Stimulated activated CD4-positive, alpha-beta T cell treated with anti-CD3 and anti-CD28 coated beads, TNF-alpha, amount 100 ng/mL, for 4 hours (primary cell): ENCODE results near the gene EPHA4.

Experiments
- DNase-seq, 3 experiments: peaks; one replicate each; pipeline ENCODE4 v3.0.0-alpha.2; 2020; ENCODE audit warnings: low read depth in 3 of 3

The EPHA4 gene

DNA sequence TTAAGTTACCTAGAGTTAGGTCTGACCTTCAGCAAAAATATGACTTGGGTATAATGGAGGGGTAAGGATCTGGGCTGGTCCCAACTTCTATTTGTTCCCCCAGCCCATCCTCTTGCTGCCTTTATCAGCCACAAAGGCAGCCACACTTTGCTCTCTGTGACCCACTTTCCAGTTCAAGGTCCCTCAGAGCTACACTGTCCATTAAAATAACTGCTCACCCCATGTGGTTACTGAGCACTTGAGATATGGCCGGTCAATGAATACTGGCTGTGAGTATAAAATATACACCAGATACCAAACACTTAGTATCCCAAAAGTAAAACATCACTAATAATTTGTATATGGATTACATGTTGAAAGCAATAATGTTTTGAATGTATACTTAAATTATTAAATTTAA is 67.2 kb downstream of the EPHA4 start:
- DNase-seq = no peak

DNA sequence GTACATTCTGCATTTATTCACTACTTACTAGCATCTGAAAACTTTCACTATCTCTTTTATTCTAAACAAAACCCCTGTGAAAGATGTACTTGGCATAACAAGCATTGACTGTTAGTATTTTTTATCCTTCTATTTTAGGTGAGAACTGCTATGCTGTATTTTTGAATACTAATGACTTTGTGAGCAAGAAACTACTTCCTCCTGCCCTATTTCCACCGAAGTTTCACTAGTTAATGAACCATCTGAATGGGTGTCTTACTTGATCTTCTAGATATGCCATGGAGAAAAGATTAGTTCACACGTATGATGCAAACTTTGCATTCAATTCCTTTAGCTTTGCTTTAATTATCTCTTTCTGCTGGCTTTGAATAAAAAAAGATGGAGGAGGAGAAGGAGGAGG is 68.1 kb downstream of the EPHA4 start:
- no peak for DNase-seq

DNA sequence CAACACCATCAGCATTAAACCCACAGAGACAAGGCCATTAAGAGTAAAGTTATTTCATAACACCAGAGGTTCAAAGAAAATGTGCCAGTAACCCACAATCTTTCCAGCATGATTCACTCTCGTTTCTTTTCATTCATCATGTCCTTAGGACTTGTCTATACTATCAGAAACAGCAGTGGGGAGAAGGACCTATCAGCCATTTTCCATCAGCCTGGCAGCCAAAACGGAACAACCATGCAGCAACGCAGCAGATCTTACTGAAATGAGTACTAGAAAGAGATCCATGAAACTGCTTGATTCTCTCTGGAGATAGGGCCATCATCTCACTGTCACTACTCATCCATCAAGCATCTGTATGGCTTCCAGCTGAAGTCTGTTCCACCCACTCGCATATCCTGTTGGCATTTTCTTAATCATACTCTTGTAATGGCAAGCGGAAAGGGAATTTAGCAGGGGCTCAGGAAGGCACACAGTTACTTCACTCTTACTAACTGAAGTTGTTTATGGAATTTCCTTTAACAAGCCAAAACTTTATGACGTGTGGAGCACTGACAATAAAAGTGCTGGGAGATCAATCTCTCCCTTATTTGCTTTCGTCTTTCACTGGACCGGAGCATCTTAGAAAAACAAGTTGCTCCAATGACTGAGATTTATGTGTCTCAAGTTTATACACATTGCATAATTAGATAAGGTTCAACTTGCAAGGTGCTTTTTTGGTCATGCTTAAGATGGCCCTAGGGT is 69.7 kb downstream of the EPHA4 start:
- DNase-seq = no peak

DNA sequence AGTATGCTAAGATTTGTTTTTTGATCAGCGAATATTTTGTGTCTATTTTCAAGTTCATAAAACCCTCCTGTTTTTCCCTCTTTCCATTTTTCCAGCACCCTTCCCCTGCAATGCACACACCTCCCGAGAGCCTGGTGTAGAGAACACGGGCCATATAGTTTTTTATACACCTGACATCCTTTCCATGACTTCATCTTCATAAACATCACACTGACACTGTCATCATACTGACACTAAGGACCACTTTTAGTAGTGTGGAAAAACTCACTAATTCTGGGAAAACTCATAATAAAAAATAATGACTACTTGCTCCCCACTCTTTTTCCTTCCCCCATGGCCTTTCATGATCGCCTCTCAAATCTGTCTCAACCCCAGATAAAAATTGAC is 70.2 kb downstream of the EPHA4 start:
- no peak for DNase-seq

DNA sequence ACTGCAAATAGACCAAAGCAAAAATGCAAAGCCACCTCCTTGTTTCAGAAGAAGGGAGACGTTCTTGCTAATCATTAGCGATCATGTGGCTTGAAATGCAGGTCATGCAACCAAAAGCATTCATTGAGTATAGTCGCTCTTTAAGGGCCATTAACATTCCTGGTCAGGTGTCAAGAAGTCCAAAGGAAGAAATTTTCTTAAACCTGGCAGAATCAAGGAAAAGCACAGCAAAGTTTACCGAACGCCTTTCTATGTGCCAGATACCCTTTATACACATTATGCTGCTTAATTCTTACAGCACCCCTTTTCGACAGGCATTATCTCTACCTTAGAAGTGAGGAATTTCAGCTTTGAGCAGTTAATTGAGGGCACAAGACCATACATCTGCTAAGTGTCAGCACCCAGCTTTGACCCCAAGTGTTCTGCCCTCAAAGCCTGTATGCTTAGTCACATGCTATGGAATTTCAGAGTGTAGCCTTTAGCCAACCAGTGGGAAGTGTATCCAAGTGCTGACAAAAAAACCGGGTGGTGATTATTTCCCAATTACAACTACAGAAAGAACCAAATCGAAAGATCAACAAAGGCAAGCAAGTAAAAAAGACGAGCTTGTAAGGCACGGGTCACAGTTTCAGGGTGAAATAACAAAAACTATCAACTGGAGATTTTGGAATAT is 70.8 kb downstream of the EPHA4 start:
- no peak for DNase-seq

DNA sequence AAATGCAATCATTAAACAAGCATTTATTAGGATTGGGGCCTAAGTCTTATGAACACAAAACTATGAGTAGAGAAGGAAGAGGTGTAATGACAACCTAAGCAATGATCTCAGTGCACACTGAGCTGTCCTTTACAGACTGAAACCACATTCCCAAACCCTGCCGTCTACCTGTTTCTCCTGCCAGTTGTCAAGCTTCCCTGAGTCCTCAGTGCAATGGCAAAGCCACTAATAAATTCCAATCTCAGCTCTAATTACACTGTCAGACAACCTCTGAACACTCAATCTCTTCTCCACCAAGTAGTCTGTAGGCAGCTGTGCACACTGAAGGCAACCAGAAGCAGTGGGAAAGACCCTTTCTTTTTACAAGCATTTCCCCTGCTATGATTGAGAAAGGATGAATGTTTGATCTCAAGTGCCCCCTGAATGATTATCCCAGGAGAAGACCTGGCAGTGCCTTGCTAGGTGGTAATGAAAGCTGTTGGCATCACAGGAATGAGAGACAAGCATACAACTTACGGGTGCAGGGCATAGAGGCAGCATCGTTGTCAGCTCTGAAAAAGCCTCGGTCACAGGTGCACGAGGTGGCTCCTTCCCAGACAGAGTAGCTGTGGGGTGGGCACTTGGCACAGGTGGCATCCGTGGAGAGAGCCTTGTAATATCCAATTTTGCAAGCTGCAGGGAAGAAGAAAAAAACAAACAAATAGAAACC is 71.4 kb downstream of the EPHA4 start:
- DNase-seq = no peak

- DNase-seq = no peak
These were observed 76.4 kb downstream of the EPHA4 start for GRCh38 chr2:221495731-221496130.

DNA sequence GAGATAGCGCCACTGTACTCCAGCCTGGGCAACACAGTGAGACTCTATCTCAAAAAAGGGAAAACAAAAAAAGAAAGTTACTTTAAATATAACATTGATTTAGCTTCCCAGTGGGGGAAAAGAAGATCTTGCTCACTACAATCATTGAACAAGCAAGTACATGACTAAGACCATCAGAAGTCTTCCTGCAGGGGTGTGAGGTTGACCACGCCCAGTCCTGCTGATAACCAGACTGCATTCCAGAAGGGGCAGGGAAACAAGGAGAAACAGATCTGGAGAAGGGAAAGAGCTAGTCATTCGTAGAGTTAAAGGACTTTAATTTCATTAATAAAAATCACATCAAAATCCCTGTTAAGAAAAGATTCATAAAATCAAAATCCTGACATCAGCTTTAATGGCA is 77.5 kb downstream of the EPHA4 start:
- DNase-seq = no peak

GRCh38 chr2:221493391-221493790 is 78.7 kb downstream of the EPHA4 start:
- DNase-seq = no peak

GRCh38 chr2:221492636-221493035 is 79.5 kb downstream of the EPHA4 start:
- no peak for DNase-seq

DNA sequence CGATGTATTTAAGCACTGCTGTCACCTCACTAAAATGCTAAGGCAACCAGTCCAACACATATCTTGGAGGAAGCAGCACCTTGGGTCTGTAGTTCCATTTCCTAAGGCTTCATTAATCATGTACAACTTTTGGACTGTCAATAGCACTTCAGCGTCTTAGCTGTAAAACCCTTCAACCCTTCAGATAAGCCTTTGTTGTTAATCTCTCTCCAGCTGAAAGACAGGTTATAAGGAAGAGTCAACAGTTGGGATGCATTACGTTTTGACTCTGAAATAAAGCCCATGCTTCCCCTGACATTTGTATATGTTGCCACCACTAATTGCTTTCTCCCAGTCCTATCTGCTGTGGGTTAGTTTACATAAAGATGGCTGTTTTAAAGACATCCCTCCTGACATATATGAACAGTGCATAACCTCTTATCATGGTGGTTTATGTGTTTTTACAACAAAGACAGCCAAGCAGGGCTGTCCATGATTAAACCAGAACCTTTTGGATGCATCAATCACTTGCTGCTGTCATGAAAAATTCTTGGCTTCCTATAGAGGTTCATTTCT is 81.5 kb downstream of the EPHA4 start:
- DNase-seq = no peak

DNA sequence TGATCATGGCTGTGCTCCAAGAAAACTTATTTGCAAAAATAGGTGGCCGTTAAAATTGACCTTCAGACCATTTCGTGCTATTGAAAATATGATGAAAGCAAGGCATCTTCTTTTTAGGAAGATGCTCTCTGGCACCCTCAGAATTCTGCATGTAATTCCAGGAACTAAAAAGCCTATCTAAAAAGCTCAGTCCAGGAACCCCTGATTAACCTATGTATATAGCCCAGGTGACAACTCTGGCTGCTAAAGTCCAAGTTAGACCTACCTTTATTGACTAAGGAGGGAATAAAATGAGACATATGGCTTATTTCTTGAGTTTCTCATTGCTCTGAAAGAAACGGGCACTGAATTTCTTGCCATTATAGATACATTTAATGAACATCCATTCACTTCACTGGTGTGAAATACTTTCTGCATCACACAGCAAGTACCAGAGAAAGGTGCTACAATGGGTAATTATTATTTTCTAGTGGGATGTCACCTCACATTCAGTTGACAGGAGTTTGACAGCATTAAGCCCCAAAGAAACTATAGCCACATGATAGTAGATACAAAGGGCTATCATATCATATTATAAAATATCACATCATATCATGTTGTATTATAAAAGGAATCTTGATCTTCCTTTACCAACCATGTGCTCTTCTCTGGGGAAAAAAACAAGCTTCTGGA is 83.8 kb downstream of the EPHA4 start:
- no peak for DNase-seq

DNA sequence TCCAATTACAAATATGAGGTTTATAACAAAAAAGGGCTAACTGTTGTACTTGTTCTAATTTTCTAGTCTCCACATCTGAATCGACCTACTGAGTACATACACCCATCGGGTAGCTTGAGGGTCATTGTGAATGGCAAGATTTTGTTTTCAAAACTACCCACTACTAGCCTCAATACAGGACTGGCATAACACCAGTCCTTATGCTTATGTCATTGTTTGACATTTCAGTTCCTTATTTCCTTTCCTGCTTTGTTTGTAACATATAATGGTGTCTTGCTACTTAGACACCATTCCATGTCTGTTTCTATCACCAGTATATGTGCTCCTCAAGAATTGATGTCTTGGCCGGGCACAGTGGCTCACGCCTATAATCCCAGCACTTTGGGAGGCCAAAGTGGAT is 86.0 kb downstream of the EPHA4 start:
- DNase-seq = no peak

DNA sequence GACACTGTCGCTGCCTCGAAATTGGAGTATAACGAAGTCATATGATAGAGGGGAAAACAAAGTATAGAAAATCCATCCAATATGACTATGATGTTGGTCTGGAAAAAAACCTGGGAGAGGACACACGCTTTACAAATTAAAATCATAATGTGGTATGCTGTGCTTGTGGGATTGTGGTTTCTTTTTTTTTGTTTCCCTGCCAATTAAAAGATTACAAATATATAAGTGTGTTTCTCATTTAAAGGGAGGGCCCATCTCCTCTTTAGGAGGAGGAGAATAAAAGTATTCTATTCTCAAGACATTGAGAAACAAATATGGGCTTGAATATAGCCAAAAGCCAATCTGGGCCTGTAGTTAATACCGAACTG is 86.6 kb downstream of the EPHA4 start:
- no peak for DNase-seq

DNA sequence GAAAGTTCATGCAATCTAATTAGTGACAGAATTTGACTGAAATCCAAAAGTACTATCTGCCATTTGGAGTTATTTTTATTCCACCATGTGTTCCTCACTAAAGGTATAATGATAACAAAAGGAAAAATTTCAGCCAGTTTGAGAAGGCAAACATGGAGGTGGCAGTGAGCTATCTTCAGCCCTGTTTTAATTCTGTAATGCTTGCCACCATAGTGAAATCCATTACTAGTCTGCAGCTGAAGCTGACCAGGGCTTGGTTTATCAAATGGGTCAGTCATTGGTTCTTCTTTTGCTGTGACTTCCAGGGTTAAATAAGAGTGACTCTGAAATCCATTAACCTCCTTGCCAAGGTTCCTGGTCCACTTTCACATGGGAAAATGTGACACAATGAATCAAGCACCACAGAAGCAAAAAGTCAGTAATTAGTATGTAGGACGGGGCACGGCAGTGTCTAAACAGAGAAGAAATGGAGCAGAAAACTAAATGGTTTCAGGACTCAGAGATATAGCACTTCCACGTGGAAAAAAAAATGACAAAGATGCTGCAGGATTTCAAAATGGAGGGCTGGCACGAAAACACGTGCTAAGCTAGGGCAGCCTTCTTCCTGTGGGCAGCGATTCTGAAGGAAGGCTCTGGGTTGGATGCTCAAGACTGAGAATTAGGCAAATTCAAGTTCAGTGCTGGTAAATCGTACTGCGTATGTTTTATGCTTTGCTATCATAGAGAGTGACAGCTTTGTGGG is 87.2 kb downstream of the EPHA4 start:
- no peak for DNase-seq

DNA sequence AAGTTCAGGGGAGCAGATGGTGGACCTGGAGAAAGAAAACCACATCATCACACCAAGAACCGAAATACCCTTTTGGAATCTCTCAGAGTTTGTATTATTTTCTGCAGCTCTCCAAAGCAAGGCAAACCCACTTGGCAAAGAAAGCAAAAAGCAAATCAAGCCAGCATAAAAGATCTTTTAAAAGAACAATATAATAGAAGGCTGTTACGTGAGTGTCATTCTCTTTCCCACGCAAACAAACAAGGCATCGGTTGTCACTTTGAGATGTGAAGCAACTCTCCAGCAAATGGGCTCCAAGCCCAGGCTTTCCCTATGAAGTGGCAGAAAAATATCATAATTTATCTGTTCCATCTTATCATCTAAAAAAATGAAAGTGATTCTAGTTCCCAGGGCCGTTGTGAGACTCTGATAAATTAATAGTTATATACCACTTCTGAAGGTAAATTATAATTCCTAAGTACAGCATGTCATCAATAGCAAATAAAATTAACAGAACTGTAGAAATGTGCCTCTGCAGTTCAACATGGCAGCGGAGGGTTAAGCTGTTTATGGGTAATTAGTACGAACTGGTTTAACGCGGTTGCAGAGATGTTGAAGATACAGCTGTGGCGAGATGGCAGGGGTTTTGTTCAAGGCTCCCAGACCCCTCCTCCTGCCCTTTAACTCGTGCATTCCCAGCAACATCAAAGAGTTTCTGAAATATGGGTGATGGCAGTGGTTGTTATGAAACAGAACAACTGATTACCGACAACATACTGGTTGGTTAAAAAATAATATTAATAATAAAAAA is 89.2 kb downstream of the EPHA4 start:
- no peak for DNase-seq

DNA sequence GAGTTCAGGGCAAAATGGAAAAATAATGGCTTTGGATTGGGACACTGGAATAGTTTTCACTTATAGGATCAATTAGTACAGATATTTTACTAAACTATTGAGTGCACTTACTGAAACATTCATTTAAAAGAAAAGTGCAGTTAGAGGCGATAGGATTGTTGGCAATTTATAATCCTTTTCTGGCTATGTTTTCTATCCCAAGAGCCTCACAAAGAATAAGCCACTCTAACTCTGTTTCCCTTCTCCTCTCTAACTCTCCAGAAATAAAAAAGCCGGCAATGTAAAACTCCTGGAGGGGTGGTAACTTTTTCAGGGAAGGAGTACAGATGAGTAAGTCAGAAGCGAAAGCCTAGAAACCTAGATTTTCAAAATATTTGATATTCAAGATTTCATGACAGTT is 91.3 kb downstream of the EPHA4 start:
- no peak for DNase-seq

DNA sequence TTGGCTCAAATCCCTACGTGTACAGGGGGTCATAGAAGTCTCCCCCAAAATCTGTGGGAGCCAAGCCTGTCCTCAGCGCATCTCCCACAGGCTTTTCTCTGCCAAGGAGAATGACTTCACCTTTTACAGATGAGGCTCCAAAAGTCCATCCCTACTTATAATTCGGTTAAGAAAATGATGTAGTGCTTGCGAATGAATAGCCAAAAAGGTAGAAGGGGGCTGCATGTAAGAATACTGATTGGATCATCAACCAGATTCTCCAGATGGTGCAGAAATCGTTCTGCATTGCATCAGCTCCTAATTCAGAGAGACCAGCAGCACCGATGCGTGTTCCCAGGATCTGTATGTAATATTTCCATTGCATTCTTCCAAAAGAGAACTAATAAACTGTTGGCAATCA is 91.9 kb downstream of the EPHA4 start:
- no peak for DNase-seq

DNA sequence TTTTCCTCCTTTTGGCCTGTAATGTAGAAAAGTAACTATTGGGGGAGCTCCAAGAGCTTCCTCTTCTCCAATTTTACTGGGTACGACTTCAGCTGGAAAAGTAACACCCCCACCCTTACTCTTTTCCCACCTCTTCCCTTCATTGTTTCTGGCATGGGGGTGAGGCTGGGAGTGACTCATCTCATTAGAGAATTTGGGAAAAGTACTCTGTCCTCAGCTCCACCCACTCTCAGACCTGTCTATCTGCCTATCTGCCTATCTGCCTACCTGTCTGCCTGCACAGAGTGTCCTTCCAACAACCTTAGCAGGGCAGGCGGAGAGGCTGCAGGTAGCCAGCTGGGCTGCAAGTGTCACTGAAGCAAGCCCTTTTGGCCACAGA is 93.6 kb downstream of the EPHA4 start:
- no peak for DNase-seq

DNA sequence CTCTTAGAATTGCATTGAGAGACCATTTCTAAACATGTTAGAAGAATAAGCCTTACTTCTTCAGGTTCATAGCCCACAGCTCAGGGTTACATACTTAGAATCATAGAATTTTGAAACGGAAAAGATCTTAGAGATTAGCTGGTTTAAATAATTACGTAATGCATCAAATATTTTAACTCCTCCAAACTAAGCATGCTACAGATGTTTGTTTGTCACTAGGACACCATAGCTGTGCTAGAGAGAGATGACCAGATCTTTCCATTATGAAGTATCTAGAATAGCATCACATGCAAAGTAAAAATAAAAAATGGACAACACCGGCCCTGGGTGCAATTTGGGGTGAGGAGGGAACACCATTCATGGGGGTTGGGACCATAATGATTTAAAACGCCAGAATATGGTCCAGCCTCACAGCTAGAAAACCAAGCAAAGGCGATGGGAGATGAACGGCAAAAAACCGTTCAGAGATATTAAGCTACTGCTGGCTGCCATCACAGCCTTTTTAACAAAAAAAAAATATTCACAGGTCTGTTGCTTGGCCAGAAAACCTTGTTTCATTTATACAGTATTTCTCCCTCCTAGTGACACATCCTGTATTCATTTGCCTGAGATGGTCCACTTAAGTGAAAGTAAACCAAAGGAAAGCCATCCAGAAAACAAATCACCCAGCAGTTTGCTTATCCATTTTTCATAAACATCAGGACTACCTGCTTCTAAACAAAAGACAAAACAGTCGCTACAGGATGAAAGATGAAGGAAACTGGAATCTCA is 94.2 kb downstream of the EPHA4 start:
- no peak for DNase-seq
